Measurements from ENCODE around the gene PRRT1.
A peak's percentile ranks its signal among the peaks of the same experiment; 100 is the strongest.

The PRRT1 gene

DNA sequence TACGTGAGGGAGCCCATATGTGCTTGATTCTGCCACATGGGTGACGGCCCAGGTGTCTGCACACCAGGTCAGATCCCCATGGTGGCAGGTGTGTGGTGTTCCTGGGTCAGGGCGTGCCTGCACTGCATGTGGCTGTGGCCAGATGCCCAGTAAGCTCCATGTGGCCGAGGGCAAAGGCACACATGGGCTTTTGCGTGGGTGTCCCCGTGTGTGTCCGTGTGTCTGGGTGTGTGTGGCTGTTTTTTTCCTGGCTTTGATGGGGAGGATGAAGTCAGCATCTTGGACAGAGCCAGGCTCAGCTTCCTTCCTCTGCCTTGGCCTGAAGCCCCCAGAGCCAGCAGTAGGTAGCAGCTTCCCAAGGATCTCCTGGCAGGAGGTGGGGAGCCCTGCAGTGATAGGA, 41.1 kb downstream of the PRRT1 start:
- Histone ChIP-seq H2AFZ (ENCODE audit: low read depth, low read length) (no peak overlapping the region), H3K4me1 (ENCODE audit: insufficient read depth, low read length) (no peaks in the 10 kb centered on the region), H3K27ac (ENCODE audit: low read length) (no peak overlapping the region), H3K36me3 (ENCODE audit: insufficient read depth, low read length) (peaks cover 3% of the 10 kb centered on the region), H3K4me2 (ENCODE audit: insufficient read depth, low read length) (no peak overlapping the region), H4K20me1 (ENCODE audit: insufficient read depth, low read length) (peaks cover 3% of the 10 kb centered on the region; the same call in 1 of the 2 replicates), H3K9me3 (ENCODE audit: insufficient read depth, low read length, severe bottlenecking) (no peaks in the 10 kb centered on the region), H3K4me3 (ENCODE audit: low read depth in 1 of 2, low read length in 2 of 2) (no peak overlapping the region), H3K27me3 (ENCODE audit: insufficient read depth, low read length, poor library complexity) (no peaks in the 10 kb centered on the region), H3K79me2 (ENCODE audit: insufficient read depth, low read length) (no peaks in the 10 kb centered on the region), H3K9ac (ENCODE audit: low read depth, low read length) (no peak overlapping the region)
- TF ChIP-seq, protein P1, sequence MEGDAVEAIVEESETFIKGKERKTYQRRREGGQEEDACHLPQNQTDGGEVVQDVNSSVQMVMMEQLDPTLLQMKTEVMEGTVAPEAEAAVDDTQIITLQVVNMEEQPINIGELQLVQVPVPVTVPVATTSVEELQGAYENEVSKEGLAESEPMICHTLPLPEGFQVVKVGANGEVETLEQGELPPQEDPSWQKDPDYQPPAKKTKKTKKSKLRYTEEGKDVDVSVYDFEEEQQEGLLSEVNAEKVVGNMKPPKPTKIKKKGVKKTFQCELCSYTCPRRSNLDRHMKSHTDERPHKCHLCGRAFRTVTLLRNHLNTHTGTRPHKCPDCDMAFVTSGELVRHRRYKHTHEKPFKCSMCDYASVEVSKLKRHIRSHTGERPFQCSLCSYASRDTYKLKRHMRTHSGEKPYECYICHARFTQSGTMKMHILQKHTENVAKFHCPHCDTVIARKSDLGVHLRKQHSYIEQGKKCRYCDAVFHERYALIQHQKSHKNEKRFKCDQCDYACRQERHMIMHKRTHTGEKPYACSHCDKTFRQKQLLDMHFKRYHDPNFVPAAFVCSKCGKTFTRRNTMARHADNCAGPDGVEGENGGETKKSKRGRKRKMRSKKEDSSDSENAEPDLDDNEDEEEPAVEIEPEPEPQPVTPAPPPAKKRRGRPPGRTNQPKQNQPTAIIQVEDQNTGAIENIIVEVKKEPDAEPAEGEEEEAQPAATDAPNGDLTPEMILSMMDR (IDR thresholded peaks at IDR 0.05; ENCODE audit: borderline replicate concordance, extremely low read depth, low read length, poor library complexity, severe bottlenecking), result no peak
- no peak for TF ChIP-seq EZH2 (IDR thresholded peaks at IDR 0.05; ENCODE audit: borderline replicate concordance, low read depth, low read length, severe bottlenecking)
- ATAC-seq (ENCODE audit: insufficient read depth, low read depth) (peak; percentile 17; the same call in 2 of the 3 replicates), DNase-seq (no peak)

DNA sequence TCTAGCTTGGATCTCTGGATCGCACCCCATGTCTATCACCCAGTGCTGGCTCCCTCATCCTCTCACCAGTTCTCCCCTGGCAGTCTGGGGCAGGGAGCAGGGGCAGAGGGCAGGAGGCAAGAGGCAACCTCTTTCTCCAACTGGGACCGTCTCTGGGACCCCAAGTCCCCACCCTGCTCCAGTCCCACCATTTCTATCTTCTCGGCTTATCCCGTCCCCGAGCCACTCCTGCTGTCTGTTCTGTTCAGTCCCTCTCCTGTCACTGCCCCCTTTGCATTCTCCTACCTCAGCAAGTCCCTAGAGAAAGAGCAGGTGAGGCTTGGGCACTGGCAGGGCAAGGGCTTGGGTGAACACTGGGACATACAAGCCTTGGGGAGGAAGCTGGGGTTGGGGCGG, 42.0 kb downstream of the PRRT1 start:
- H3K4me1 ChIP-seq (ENCODE audit: insufficient read depth, low read length), result no peaks in the 10 kb centered on the region
- no peaks in the 10 kb centered on the region for H3K36me3 ChIP-seq (ENCODE audit: insufficient read depth, low read length)
- no peak overlapping the region for H3K27ac ChIP-seq (ENCODE audit: low read length)
- H3K9ac ChIP-seq (ENCODE audit: low read depth, low read length), result no peak overlapping the region
- no peak overlapping the region for H2AFZ ChIP-seq (ENCODE audit: low read depth, low read length)
- H3K4me2 ChIP-seq (ENCODE audit: insufficient read depth, low read length), result no peak overlapping the region
- no peaks in the 10 kb centered on the region for H3K9me3 ChIP-seq (ENCODE audit: insufficient read depth, low read length, severe bottlenecking)
- DNase-seq (no peak), ATAC-seq (ENCODE audit: insufficient read depth, low read depth) (no peak)
- H3K79me2 ChIP-seq (ENCODE audit: insufficient read depth, low read length), result no peaks in the 10 kb centered on the region
- TF ChIP-seq EZH2 (IDR thresholded peaks at IDR 0.05; ENCODE audit: borderline replicate concordance, low read depth, low read length, severe bottlenecking), result no peak
- TF ChIP-seq, protein P1 (IDR thresholded peaks at IDR 0.05; ENCODE audit: borderline replicate concordance, extremely low read depth, low read length, poor library complexity, severe bottlenecking), result no peak
- H3K4me3 ChIP-seq (ENCODE audit: low read depth in 1 of 2, low read length in 2 of 2), result no peak overlapping the region
- no peaks in the 10 kb centered on the region for H3K27me3 ChIP-seq (ENCODE audit: insufficient read depth, low read length, poor library complexity)
- H4K20me1 ChIP-seq (ENCODE audit: insufficient read depth, low read length), result peaks cover 3% of the 10 kb centered on the region; the same call in 1 of the 2 replicates

DNA sequence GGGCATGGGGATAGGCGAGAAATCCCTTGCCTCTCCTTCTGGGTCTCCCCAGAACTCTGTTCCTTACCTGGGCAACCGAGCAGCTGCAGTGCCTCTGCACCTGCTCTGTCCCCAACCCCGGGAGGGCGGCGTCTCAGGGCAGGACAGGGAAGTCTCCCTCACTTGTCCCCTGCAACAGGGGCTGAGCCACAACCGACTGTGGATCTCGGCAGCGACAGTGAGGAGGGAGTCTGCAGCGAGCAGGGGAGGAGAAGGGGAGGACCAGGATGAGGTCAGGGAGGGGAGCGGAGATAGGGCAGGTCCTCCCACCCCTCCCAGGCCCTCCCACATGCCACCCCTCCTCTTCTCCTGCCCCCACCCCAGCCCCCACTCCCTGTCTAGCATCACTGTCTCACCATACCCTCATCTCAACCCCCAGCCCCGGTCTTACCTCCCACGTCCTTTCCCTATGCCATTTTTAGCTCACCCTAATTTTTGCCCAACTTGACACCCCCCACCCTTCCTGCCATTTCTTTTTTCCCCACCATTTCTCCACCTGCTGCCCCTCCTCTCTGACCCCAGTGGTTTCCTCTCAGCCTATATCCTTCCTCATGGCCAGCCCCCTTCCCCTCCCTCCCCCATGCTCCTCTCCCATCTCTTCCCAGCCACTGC, 42.5 kb downstream of the PRRT1 start, which contains the start of gene TNXB:
Gene TNXB (minus strand): TSS at position 225 of the 651 bp plus-strand sequence. CDS start 11,140 bp downstream, outside the sequence.
- Histone ChIP-seq H4K20me1 (ENCODE audit: insufficient read depth, low read length) (peaks cover 3% of the 10 kb centered on the region; the same call in 1 of the 2 replicates), H3K9ac (ENCODE audit: low read depth, low read length) (no peak within 1 kb of the TSS), H3K27ac (ENCODE audit: low read length) (no peak within 1 kb of the TSS), H3K79me2 (ENCODE audit: insufficient read depth, low read length) (no peaks in the 10 kb centered on the region), H3K27me3 (ENCODE audit: insufficient read depth, low read length, poor library complexity) (no peaks in the 10 kb centered on the region), H2AFZ (ENCODE audit: low read depth, low read length) (no peak within 1 kb of the TSS), H3K4me1 (ENCODE audit: insufficient read depth, low read length) (no peaks in the 10 kb centered on the region), H3K9me3 (ENCODE audit: insufficient read depth, low read length, severe bottlenecking) (no peaks in the 10 kb centered on the region), H3K36me3 (ENCODE audit: insufficient read depth, low read length) (no peaks in the 10 kb centered on the region), H3K4me3 (ENCODE audit: low read depth in 1 of 2, low read length in 2 of 2) (no peak within 1 kb of the TSS), H3K4me2 (ENCODE audit: insufficient read depth, low read length) (no peak within 1 kb of the TSS)
- TF ChIP-seq, protein P1 (IDR thresholded peaks at IDR 0.05; ENCODE audit: borderline replicate concordance, extremely low read depth, low read length, poor library complexity, severe bottlenecking), result no peak
- no peak for TF ChIP-seq EZH2 (IDR thresholded peaks at IDR 0.05; ENCODE audit: borderline replicate concordance, low read depth, low read length, severe bottlenecking)
- DNase-seq (no peak), ATAC-seq (ENCODE audit: insufficient read depth, low read depth) (peak; percentile 36; the same call in 1 of the 3 replicates)

Data from DND-41 (cell line).